ENCODE results near the gene RPGRIP1L. TPM values are rescaled to one million over a fixed set of nuclear protein-coding genes. Genes with fewer than 3 reads are reported as not detected.

RPGRIP1L gene
- total and polyA plus RNA-seq, 9 of the 15 experiments (the other 6 are each of a cell fraction or from before 2014, with no cell fraction given) = 3.2 to 7.7 (median 5.8) TPM

DNA sequence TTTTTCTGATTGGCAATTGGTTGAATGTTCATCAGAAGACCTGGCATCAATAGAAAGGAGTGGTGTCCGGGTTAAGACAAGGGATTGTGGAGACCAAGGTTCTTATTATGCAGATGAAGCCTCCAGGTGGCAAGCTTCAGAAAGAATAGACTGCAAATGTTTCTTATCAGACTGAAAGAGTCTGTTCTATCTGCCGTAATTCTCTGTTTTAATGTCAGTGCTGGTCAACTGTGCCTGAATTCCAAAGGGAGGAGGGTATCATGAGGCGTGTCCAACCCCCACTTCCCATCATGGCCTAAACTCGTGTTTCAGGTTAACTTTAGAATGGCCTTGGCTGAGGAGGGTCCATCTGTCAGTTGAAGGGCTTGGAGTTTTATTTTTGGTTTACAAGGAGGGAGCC is 140.2 kb downstream of the RPGRIP1L start:
- no peak overlapping the region for H3K9ac ChIP-seq (ENCODE audit: insufficient read depth in 1 of 2, low read depth in 2 of 2, low read length in 2 of 2)
- in situ Hi-C loops (cut with MboI) = no loop called here

More for the DNA sequence above, 140.2 kb downstream of the RPGRIP1L start:
- no peak for DNase-seq (ENCODE audit: extremely low read depth in 1 of 4, low spot score in 3 of 4)
- peaks cover 0 to 11% of the 10 kb centered on the region in 2 experiments; a peak in 3 of 5 replicates for H3K27me3 ChIP-seq (ENCODE audit: control insufficient read depth in 2 of 2, insufficient read depth in 2 of 2, low read length in 2 of 2)
- H4K20me1 ChIP-seq (replicated peaks; ENCODE audit: control insufficient read depth, insufficient read depth, low read length) = no peaks in the 10 kb centered on the region
- H3K36me3 ChIP-seq (ENCODE audit: control insufficient read depth, insufficient read depth, low read length) = no peaks in the 10 kb centered on the region
- no peak overlapping the region for H3K4me3 ChIP-seq
- no peak overlapping the region for H3K4me2 ChIP-seq (ENCODE audit: insufficient read depth, low read length)
- ChIA-PET POLR2A (interaction anchor here (0.8 kb wide), 1 partner anchor 1016 kb away, joined by 3 read pairs; no protein-coding TSS in a partner anchor), CTCF (ENCODE audit: low intra/inter-chr PET ratio) (no interaction called here)
- intact Hi-C loops (cut with micrococcal nuclease) = no loop called here
- H3K4me1 ChIP-seq (replicated peaks in 1 of 2; ENCODE audit: control insufficient read depth in 2 of 2, insufficient read depth in 2 of 2, low read length in 2 of 2) = no peaks in the 10 kb centered on the region
- no peak overlapping the region for H2AFZ ChIP-seq (ENCODE audit: low read depth, low read length)
- no peaks in the 10 kb centered on the region for H3K9me1 ChIP-seq (ENCODE audit: control insufficient read depth, insufficient read depth, low read length)
- no peak for TF ChIP-seq TEAD1 (CRISPR knock-in tag; IDR thresholded peaks at IDR 0.05)
- TF ChIP-seq ETV5 (CRISPR knock-in tag; IDR thresholded peaks at IDR 0.05; ENCODE audit: low read depth) = no peak
- no peak for TF ChIP-seq GABPB2 (CRISPR knock-in tag; conservative IDR thresholded peaks at IDR 0.05)
- no peak for TF ChIP-seq MECOM (CRISPR knock-in tag; IDR thresholded peaks at IDR 0.05)
- no peak for TF ChIP-seq HES1 (IDR thresholded peaks at IDR 0.05; ENCODE audit: low read depth)
- no peak for TF ChIP-seq RAD51 (IDR thresholded peaks at IDR 0.05; ENCODE audit: borderline replicate concordance, low read depth)
- no peak for TF ChIP-seq TBL1XR1 (IDR thresholded peaks at IDR 0.05; ENCODE audit: low read length in 2 of 2)
- no peaks in the 10 kb centered on the region for H3K79me2 ChIP-seq (ENCODE audit: control insufficient read depth, insufficient read depth, low read length)
- BruUV-seq (replicated peaks) = no TSS peak
- ATAC-seq = no peak
- no peak for FAIRE-seq
- H3K27ac ChIP-seq (ENCODE audit: extremely low read depth, low read depth, low read length) = no peak overlapping the region
- 4% methylated on average over 4 of the region's 4 CpGs for WGBS (ENCODE audit: insufficient coverage, low coverage, missing lambda C conversion rate)
- no peaks in the 10 kb centered on the region for H3K9me3 ChIP-seq (replicated peaks; ENCODE audit: control insufficient read depth, insufficient read depth, low read depth, low read length)
